HG03175 (cell line): Measurements from ENCODE around the gene CPPED1.
"Not testable (repeated sequence)": the region's sequence is repeated elsewhere in the genome, so short reads cannot be mapped to it uniquely, and the experiment has no call there.

ENCODE experiments used
- ATAC-seq: cut with Tn5 transposase; IDR thresholded peaks from one replicate; pipeline ENCODE4 v1.9.1; 2021; ENCODE audit warnings: mild to moderate bottlenecking, moderate library complexity; ENCODE audit not compliant: unreplicated experiment

CPPED1 gene, protein sequence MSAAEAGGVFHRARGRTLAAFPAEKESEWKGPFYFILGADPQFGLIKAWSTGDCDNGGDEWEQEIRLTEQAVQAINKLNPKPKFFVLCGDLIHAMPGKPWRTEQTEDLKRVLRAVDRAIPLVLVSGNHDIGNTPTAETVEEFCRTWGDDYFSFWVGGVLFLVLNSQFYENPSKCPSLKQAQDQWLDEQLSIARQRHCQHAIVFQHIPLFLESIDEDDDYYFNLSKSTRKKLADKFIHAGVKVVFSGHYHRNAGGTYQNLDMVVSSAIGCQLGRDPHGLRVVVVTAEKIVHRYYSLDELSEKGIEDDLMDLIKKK

GRCh38 chr16:12803203-12804093, at the start of gene CPPED1:
Gene CPPED1, minus strand, starts transcription at chr16:12803887. Its CDS starts 111 bp downstream, at chr16:12803776.
- ATAC-seq, result peak; percentile 92

DNA sequence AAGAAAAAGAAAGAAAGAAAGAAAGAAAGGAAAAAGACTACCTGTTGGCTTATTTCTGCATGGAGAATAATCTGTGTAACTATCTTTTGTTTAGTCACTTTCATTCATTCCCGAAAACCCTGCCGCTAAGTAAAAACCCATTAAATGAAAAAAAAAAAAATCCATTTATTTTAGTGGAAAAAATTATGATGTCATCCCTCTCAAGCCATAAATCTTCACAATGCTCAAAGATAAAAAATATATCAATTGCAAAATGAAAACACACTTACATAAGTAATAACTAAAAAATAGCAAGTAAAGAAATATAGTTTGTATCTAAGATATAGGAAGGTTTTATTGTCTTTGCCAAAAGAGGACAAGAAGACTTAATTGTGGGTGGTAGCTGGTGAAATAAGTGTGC, 46.5 kb upstream of the CPPED1 start:
- ATAC-seq, result no peak

DNA sequence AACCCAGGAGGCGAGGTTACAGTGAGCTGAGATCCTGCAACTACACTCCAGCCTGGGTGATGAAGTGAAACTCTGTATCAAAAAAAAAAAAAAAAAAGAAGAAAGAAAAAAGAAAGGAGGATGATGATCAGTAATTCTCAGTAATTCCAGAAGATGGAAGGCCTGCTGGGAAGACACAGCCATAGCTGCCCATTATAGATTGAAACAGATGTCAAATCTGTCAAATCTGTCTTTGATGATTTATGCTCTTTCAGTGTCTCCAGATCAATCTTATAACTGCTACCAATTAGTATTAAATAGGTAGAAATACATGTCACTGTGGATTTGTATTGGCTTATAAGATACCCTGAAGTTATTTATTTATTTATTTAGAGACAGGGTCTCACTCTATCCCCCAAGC, 42.9 kb upstream of the CPPED1 start:
- ATAC-seq, result no peak

DNA sequence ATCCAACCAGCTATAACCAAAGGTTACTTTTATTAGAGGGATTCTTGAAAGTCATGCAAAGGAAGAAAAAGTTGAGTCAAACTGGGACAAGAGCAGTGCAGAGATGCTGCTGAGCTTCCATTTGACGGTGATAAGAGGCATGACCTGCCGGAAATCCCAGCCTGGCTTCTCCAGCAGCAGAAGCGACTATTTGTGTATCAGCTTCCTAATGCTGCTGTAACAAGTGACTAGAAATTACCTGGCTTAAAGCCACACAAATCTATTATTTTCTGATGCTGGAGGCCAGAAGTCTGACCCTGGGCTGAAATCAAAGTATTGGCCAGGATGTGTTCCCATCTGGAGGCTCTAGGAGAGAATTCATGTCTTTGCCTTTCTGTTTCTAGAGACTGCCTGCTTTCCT, 41.6 kb upstream of the CPPED1 start:
- no peak for ATAC-seq

DNA sequence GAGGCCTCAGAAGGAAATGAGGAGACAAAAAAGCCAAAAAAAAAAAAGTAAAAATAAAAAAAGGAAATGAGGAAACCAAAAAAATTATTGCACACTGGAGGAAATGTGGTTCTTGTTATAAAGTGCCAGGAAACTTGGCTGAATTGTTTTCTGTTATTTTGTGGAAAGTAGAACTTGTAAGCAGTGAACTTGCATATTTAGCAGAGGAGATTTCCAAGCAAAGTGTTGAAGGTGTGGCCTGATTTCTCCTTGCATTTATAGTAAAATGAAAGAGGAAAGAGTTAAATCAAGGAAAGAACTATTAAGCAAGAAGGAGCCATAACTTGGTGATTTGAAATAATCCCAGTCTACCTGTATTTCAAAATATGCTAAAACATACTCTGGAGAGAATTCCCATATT, 34.1 kb upstream of the CPPED1 start:
- no peak for ATAC-seq

DNA sequence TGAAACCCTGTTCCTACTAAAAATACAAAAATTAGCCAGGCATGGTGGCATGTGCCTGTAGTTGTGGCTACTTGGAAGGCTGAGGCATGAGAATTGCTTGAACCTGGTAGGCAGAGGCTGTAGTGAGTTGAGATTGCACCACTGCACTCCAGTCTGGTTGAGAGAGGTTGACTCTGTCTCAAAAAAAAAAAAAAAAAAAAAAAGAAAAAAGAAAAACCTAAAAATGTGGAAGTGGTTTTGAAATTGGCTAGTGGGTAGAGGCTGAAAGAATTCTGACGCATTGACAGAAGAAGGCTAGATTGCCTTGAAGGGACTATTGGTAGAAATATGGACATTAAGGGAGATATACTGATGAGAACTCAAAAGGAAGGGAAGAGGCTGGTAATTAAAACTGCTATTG, 33.6 kb upstream of the CPPED1 start:
- no peak for ATAC-seq

- no peak for ATAC-seq
Observed at GRCh38 chr16:12833926-12834325, 30.2 kb upstream of the CPPED1 start.

- ATAC-seq, result no peak
Observed at GRCh38 chr16:12829096-12829888, 25.6 kb upstream of the CPPED1 start.

- ATAC-seq, result no peak
Observed at GRCh38 chr16:12828206-12828605, 24.5 kb upstream of the CPPED1 start.

DNA sequence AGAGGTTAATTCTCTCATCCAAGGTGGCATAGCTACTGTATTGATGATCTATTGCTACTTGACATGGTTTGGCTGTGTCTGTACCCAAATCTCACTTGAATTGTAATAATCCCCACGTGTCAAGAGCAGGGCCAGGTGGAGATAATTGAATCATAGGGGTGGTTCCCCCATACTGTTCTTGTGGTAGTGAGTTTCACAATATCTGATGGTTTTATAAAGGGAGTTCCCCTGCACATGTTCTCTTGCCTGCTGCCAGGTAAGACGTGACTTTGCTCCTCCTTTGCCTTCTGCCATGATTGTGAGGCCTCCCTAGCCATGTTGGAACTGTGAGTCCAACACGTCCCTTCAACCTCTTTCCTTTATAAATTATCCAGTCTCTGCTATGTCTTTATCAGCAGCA, 22.9 kb upstream of the CPPED1 start:
- ATAC-seq, result no peak

GRCh38 chr16:12819126-12820117, 15.7 kb upstream of the CPPED1 start:
- ATAC-seq, result no peak

DNA sequence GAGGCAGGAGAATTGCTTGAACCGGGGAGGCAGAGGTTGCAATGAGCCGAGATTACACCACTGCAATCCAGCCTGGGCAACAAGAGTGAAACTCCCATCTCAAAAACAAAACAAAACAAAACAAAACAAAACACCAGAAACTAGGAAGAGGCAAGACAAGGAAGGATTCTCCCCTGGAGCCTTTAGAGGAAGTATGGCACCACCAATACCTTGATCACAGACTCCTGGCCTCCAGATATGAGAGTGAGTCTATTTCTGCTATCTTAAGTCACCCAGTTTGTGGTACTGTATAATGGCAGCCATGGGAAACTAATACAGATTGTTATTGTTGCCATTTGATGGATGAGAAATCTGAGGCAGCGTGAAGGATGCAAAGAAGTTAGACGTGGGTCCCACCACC, 14.6 kb upstream of the CPPED1 start:
- ATAC-seq, result no peak

DNA sequence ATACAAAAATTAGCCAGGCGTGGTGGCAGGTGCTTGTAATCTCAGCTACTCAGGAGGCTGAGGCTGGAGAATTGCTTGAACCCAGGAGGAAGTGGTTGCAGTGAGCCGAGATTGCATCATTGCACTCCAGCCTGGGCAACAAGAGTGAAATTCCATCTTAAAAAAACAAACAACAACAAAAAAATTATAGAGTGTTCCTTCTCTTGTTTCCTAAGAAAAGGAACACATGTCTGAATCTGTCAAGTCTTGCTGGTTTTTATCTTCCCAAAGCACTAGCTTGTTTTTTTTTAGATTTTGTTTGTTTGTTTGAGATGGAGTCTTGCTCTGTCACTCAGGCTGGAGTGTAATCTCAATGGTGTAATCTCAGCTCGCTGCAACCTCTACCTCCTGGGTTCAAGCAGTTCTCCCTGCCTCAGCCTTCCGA, 13.1 kb upstream of the CPPED1 start:
- ATAC-seq, result not testable (repeated sequence)

GRCh38 chr16:12815361-12815760, 11.7 kb upstream of the CPPED1 start:
- no peak for ATAC-seq

DNA sequence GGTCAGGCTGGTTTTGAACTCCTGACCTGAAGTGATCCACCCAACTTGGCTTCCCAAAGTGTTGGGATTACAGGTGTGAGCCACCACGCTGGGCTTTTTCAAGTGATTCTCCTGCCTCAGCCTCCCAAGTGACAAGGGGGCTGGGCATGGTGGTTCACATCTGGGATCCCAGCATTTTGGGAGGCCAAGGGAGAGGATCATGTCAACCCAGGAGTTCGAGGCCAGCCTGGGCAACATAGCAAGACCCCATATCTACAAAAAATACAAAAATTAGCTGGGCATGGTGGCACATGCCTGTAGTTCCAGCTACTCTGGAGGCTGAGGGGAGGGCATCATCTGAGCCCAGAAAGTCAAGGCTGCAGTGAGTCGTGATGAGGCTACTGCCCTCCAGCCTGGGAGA, 10.0 kb upstream of the CPPED1 start:
- not testable (repeated sequence) for ATAC-seq

DNA sequence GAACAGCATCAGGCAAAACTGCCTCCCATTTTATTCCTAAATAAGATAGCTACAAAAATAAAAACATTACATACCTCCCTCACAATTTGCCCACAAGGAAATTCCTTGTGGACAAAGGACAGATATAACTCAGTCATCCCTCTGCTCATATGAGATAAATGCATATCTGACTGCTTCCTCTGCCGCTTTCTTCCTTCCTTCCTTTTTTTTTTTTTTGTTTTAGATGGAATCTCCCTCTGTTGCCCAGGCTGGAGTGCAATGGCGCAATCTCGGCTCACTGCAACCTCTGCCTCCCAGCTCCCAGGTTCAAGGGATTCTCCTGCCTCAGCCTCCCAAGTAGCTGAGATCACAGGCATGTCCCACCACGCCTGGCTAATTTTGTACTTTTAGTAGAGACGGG, 9.6 kb upstream of the CPPED1 start:
- not testable (repeated sequence) for ATAC-seq

DNA sequence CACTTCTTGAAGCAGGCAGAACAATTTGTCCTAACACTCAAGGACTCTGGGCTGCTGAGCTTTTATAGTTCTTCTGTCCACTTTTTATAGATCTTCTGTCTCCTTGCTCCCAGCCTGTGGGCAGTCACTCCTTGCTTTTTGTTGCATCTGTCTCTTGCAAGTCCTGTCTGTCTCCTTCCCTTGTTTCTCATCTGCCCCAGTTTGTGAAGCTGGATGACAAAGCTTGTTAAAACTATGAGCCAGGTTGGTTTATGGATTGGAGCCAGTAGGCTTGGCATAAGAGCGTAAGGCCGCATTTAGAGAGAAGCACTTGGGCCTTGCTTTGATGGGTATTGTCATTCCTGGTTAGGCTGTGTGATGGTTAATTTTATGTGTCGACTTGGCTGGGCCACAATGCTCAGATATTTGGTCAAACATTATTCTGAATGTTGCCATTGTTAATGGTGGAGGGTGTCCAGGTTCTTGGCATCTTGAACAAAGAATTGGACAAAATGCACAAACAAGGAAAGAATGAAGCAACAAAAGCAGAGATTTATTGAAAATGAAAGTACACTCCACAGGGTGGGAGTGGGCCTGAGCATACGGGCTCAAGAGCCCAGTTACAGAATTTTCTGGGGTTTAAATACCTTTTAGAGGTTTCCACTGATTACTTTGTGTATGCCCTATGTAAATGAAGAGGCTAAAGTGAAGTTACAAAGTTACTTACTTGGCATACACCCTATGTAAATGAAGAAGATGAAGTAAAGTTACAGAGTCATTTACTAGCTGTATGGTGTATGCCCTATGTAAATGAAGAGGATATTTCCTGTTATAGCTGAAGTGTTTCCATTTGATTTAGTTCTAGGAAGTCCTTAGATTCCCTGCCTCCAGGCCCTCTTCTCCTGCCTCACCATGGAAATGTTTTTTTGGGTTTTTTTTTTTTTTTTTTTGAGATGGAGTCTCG, 8.0 kb upstream of the CPPED1 start:
- no peak for ATAC-seq

- ATAC-seq, result no peak
Observed at GRCh38 chr16:12805066-12805465, 1.4 kb upstream of the CPPED1 start.

DNA sequence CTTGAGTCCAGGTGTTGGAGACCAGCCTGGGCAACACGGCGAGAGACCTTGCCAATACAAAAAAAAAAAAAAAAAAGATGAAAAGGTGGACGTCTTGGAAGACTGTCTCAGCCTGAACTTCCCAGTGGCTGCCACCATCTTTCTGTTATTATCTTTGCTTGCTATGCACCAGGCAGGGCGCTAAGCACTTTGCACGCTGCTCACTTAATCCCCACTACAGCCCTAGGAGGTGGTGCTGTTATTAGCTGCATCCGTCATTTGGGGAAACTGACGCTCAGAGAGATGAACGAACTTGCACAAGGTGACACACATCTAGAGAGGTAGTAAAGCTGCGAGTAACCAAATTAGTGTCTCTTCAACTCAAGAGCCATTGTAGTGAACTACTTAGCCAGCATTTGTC, 708 bp upstream of the CPPED1 start:
- ATAC-seq, result no peak
